GM23338 (cell line): ENCODE measurements around the gene TATDN3. TPM values are rescaled to one million over a fixed set of nuclear protein-coding genes. Genes with fewer than 3 reads are reported as not detected.
A peak's percentile ranks its signal among the peaks of the same experiment; 100 is the strongest.

ENCODE experiments used
- ATAC-seq: fragments of 200-7000 bp; cut with Tn5 transposase; 3 replicates; pipeline ENCODE4 v1.9.1; 2020
- DNase-seq: peaks from one replicate; pipeline ENCODE4 v3.0.0-alpha.2; 2015; ENCODE audit warnings: low spot score
- H2AFZ ChIP-seq: fragments of 200-600 bp; sonication (generic); 2 replicates; pipeline ENCODE4 v1.8.0; 2016; ENCODE audit warnings: antibody characterized with exemption, mild to moderate bottlenecking, moderate library complexity
- H3F3A ChIP-seq: fragments of 200-600 bp; sonication (generic); replicated peaks from 2 replicates; pipeline ENCODE4 v1.8.0; 2017; ENCODE audit warnings: antibody characterized with exemption, mixed run types, low read depth
- H3K27ac ChIP-seq: fragments of 200-600 bp; sonication (generic); 2 replicates; pipeline ENCODE4 v1.6.1; 2016; ENCODE audit warnings: low read depth
- H3K27me3 ChIP-seq: fragments of 200-600 bp; sonication (generic); 2 replicates; pipeline ENCODE4 v1.8.0; 2016; ENCODE audit warnings: mild to moderate bottlenecking, mixed run types, moderate library complexity; ENCODE audit not compliant: insufficient read depth
- H3K36me3 ChIP-seq: fragments of 200-600 bp; sonication (generic); 2 replicates; pipeline ENCODE4 v1.8.0; 2016; ENCODE audit warnings: mild to moderate bottlenecking; ENCODE audit not compliant: insufficient read depth
- H3K4me1 ChIP-seq: fragments of 200-600 bp; sonication (generic); 2 replicates; pipeline ENCODE4 v1.8.0; 2016; ENCODE audit warnings: mild to moderate bottlenecking, moderate library complexity; ENCODE audit not compliant: insufficient read depth
- H3K4me2 ChIP-seq: fragments of 200-600 bp; sonication (generic); 2 replicates; pipeline ENCODE4 v1.7.1; 2017; ENCODE audit warnings: mixed run types
- H3K4me3 ChIP-seq: fragments of 200-600 bp; sonication (generic); 2 replicates; pipeline ENCODE4 v1.6.1; 2016; ENCODE audit warnings: mixed run types
- H3K79me2 ChIP-seq: fragments of 200-600 bp; sonication (generic); replicated peaks from 2 replicates; pipeline ENCODE4 v1.8.0; 2017; ENCODE audit warnings: mild to moderate bottlenecking; ENCODE audit not compliant: insufficient read depth
- H3K9me2 ChIP-seq: fragments of 200-600 bp; sonication (generic); 2 replicates; pipeline ENCODE4 v1.8.0; 2017; ENCODE audit not compliant: insufficient read depth
- H4K20me1 ChIP-seq: fragments of 200-600 bp; sonication (generic); replicated peaks from 2 replicates; pipeline ENCODE4 v1.8.0; 2017; ENCODE audit warnings: mild to moderate bottlenecking; ENCODE audit not compliant: insufficient read depth
- H3K27ac Mint-ChIP-seq: 2 replicates; pipeline ENCODE4 v1.8.0; 2020; ENCODE audit warnings: inconsistent platforms, mild to moderate bottlenecking, moderate library complexity, mixed read lengths
- H3K27me3 Mint-ChIP-seq: 3 replicates; pipeline ENCODE4 v1.8.0; 2022; ENCODE audit warnings: low read depth, mild to moderate bottlenecking, moderate library complexity, mixed read lengths, inconsistent platforms; ENCODE audit not compliant: insufficient read depth, poor library complexity
- H3K36me3 Mint-ChIP-seq: 3 replicates; pipeline ENCODE4 v1.8.0; 2021; ENCODE audit warnings: low read depth, mild to moderate bottlenecking, inconsistent platforms, moderate library complexity, mixed read lengths
- H3K4me1 Mint-ChIP-seq: 3 replicates; pipeline ENCODE4 v1.8.0; 2020; ENCODE audit warnings: mild to moderate bottlenecking, inconsistent platforms, mixed read lengths
- H3K4me3 Mint-ChIP-seq: 3 replicates; pipeline ENCODE4 v1.8.0; 2021; ENCODE audit warnings: moderate library complexity, mild to moderate bottlenecking, inconsistent platforms, mixed read lengths
- H3K9me3 Mint-ChIP-seq: 3 replicates; pipeline ENCODE4 v1.8.0; 2020; ENCODE audit warnings: moderate library complexity, mild to moderate bottlenecking, inconsistent platforms, mixed read lengths
- CTCF ChIP-seq, 2 experiments: fragments of 200-600 bp in 1 of 2; sonication (generic) in 1 of 2; conservative IDR thresholded peaks; 2 replicates each; pipeline versions ENCODE4 v1.5.1 to v1.6.1; 2016 to 2017; ENCODE audit warnings: antibody characterized with exemption in 2 of 2, low read depth in 2 of 2, mild to moderate bottlenecking in 2 of 2, moderate library complexity in 1 of 2
- ETS1 ChIP-seq: IDR thresholded peaks from 2 replicates; pipeline ENCODE4 v1.6.1; 2016; ENCODE audit warnings: antibody characterized with exemption
- REST ChIP-seq: IDR thresholded peaks from one replicate; pipeline ENCODE4 v1.6.1; 2018; ENCODE audit warnings: antibody characterized with exemption; ENCODE audit not compliant: unreplicated experiment
- ZNF114 ChIP-seq: fragments of 250-450 bp; sonication (Bioruptor Pico); IDR thresholded peaks from 2 replicates; pipeline ENCODE4 v1.5.0; 2020; ENCODE audit warnings: mild to moderate bottlenecking, moderate library complexity
- polyA plus RNA-seq: library from polyadenylated mRNA; unstranded; fragments of >200 nt; fragmentation: Nextera tagmentation; extraction: Ambion mirVana; gene quantifications from 2 replicates; pipeline ENCODE4 v1.2.1, GENCODE V29; 2016
- total RNA-seq: library from RNA; depleted of rRNA; stranded (reverse); fragments of >200 nt; shearing (Covaris generic); gene quantifications from 2 replicates; pipeline ENCODE4 v1.2.3, GENCODE V29; 2014

The TATDN3 gene
- total and polyA plus RNA-seq, 2 experiments from 2014 or later, result 10.9 to 24.2 TPM

GRCh38 chr1:212805767-212806166 is 14.1 kb downstream of the TATDN3 start:
- no peak for TF ChIP-seq ZNF114 (CRISPR knock-in tag)
- no peak for TF ChIP-seq ETS1
- no peak for TF ChIP-seq REST
- no peak overlapping the region for H3K4me3 Mint-ChIP-seq
- no peak overlapping the region for H3K27ac ChIP-seq
- DNase-seq (no peak), ATAC-seq (no peak)
- no peaks in the 10 kb centered on the region for H3K79me2 ChIP-seq
- H3K4me1 ChIP-seq, result peaks cover 3% of the 10 kb centered on the region; the same call in 1 of the 2 replicates
- no peak overlapping the region for H2AFZ ChIP-seq
- no peaks in the 10 kb centered on the region for H3K9me2 ChIP-seq
- no peak overlapping the region for H3K4me2 ChIP-seq
- H3K27ac Mint-ChIP-seq, result no peak overlapping the region
- H3K36me3 ChIP-seq, result no peaks in the 10 kb centered on the region; the same call in 1 of the 2 replicates
- no peaks in the 10 kb centered on the region; the same call in 1 of the 2 replicates for H3F3A ChIP-seq
- peaks cover 14% of the 10 kb centered on the region for H3K9me3 Mint-ChIP-seq
- H3K36me3 Mint-ChIP-seq, result peaks cover 39% of the 10 kb centered on the region
- H3K4me1 Mint-ChIP-seq, result peaks cover 5% of the 10 kb centered on the region; the same call in 2 of the 3 replicates
- no peak overlapping the region for H3K4me3 ChIP-seq
- H3K27me3 Mint-ChIP-seq, result peaks cover 2% of the 10 kb centered on the region
- H4K20me1 ChIP-seq, result no peaks in the 10 kb centered on the region
- H3K27me3 ChIP-seq, result no peaks in the 10 kb centered on the region

GRCh38 chr1:212814537-212815334 is 23.0 kb downstream of the TATDN3 start:
- H3K27ac Mint-ChIP-seq, result peak overlapping the region; percentile 70; the same call in 1 of the 2 replicates
- no peaks in the 10 kb centered on the region for H3K79me2 ChIP-seq
- no peaks in the 10 kb centered on the region; the same call in 2 of the 3 replicates for H3K36me3 Mint-ChIP-seq
- H3K4me2 ChIP-seq, result no peak overlapping the region
- ATAC-seq (peak; percentile 68), DNase-seq (peak; percentile 34)
- no peaks in the 10 kb centered on the region for H3K9me3 Mint-ChIP-seq
- TF ChIP-seq CTCF (conservative IDR thresholded peaks at IDR 0.05; ENCODE audit: low read depth in 2 of 2) (peak; percentile 36 to 57), REST (no peak)
- no peak overlapping the region for H3K4me3 ChIP-seq
- peaks cover 14% of the 10 kb centered on the region; the same call in 2 of the 3 replicates for H3K4me1 Mint-ChIP-seq
- 0 out of 2 replicates have a peak overlapping the region, but pooled peaks have one; percentile 1 for H3K27ac ChIP-seq
- no peaks in the 10 kb centered on the region for H3K36me3 ChIP-seq
- no peaks in the 10 kb centered on the region for H3K27me3 ChIP-seq
- no peak overlapping the region for H2AFZ ChIP-seq
- no peak overlapping the region for H3K4me3 Mint-ChIP-seq
- H3K9me2 ChIP-seq, result no peaks in the 10 kb centered on the region
- H3F3A ChIP-seq, result no peaks in the 10 kb centered on the region
- H4K20me1 ChIP-seq, result no peaks in the 10 kb centered on the region
- no peaks in the 10 kb centered on the region for H3K27me3 Mint-ChIP-seq
- peaks cover 16% of the 10 kb centered on the region; the same call in 1 of the 2 replicates for H3K4me1 ChIP-seq
